Prostate gland (tissue), 2 donors: ENCODE measurements around the gene CYP26A1. TPM values are rescaled to one million over a fixed set of nuclear protein-coding genes. Genes with fewer than 3 reads are reported as not detected.
A peak's percentile ranks its signal among the peaks of the same experiment; 100 is the strongest.

ENCODE experiments used
- DNase-seq: peaks from one replicate; pipeline ENCODE4 v3.0.0-alpha.2; 2019; ENCODE audit warnings: low spot score
- H3K27ac ChIP-seq, 2 donors: fragments of 200-600 bp; sonication (generic); 2 replicates each; pipeline ENCODE4 v1.5.1; 2017 to 2019
- H3K27me3 ChIP-seq: fragments of 200-600 bp; sonication (generic); replicated peaks from 2 replicates; pipeline ENCODE4 v1.5.1; 2019; ENCODE audit not compliant: insufficient read depth
- H3K36me3 ChIP-seq, 2 donors: fragments of 200-600 bp; sonication (generic); 1 replicate in 1 of 2; 2 replicates in 1 of 2; pipeline versions ENCODE4 v1.5.1 to v1.8.1; 2017 to 2019
- H3K4me1 ChIP-seq: fragments of 200-600 bp; sonication (generic); replicated peaks from 2 replicates; pipeline ENCODE4 v1.5.1; 2019
- H3K4me3 ChIP-seq, 2 donors: fragments of 200-600 bp; sonication (generic); 2 replicates each; pipeline ENCODE4 v1.5.1; 2017 to 2019
- H3K9me3 ChIP-seq: fragments of 200-600 bp; sonication (generic); 2 replicates; pipeline ENCODE4 v1.5.1; 2017
- POLR2A ChIP-seq: fragments of 450-650 bp; IDR thresholded peaks from one replicate; pipeline ENCODE4 v1.6.1; 2016; ENCODE audit warnings: antibody characterized with exemption, mild to moderate bottlenecking
- POLR2AphosphoS5 ChIP-seq: sonication (generic); formaldehyde crosslinking; IDR thresholded peaks from one replicate; pipeline ENCODE4 v1.6.1; 2017; ENCODE audit warnings: antibody characterized with exemption
- WGBS: methylation state at CpG from one replicate; pipeline ENCODE4 v1.1.5; 2018; 5-methylcytosine and 5-hydroxymethylcytosine counted together
- intact Hi-C: fragments of 100-400 bp; cut with DNase I; formaldehyde crosslinking; loops from one replicate; pipeline ENCODE4 v1.14.2; 2022
- total RNA-seq, 2 donors: library from RNA; depleted of rRNA; stranded (reverse); fragments of >200 nt; gene quantifications; one replicate each; pipeline ENCODE4 v1.1.0, GENCODE V29; 2016
- TF ChIP-seq, protein P1 (sequence below), 4 experiments: fragments of 200-600 bp in 2 of 4; fragments of 450-650 bp in 2 of 4; sonication (generic) in 2 of 4; IDR thresholded peaks; 1 replicate in 3 of 4; 2 replicates in 1 of 4; pipeline ENCODE4 v1.5.1; 2016 to 2019; ENCODE audit warnings: antibody characterized with exemption in 4 of 4, mild to moderate bottlenecking in 2 of 4, moderate library complexity in 2 of 4

CYP26A1 gene
- total RNA-seq, 2 donors from 2014 or later = not detected

DNA sequence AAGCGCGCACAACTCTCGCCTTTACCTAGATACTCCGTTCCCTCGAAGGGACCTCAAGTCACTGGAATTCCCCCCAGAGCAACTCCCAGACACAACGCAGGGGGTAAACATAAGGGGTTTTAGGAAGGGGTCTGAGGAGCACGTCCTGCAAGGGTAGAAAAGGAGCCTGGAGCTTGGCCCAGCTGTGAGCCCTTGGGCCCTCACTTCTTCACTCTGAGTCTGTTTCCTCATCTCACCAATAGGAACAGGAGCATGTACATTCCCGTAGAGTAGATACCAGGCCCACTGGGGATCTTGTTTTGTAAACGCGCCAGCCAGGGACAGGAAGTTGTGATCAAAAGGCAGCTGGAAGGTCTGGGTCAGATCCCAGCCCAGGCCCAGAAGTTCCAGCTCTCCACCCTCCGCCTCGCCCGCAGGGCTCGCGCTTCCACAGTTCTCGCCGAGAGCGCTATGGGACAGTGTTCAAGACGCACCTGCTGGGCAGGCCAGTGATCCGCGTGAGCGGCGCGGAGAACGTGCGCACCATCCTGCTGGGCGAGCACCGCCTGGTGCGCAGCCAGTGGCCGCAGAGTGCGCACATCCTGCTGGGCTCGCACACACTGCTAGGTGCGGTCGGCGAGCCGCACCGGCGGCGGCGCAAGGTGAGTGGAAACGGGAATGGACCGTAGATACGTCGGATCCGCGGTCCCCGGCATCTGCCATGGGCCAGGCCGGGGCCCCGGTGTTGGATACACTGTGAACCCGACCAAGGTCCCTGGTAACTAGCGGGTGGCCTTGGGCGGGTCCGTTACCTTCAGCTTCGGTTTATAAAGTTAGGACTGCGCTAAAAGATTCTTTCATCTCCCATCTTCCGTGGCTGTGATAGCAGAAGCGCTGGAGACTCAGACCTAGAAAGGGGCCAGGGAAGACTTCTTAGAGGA lies 11.8 kb upstream of the CYP26A1 start:
- intact Hi-C loops = no loop called here
- peak overlapping the region in 1 of 2 donors; percentile 13 for H3K4me3 ChIP-seq
- peaks cover 21% of the 10 kb centered on the region for H3K27me3 ChIP-seq

GRCh38 chr10:93062514-93063143 lies 11.1 kb upstream of the CYP26A1 start:
- Histone ChIP-seq H3K4me3 (peak overlapping the region in 1 of 2 donors; percentile 13), H3K27me3 (peaks cover 26% of the 10 kb centered on the region), H3K27ac (no peak overlapping the region), H3K9me3 (no peaks in the 10 kb centered on the region), H3K36me3 (no peaks in the 10 kb centered on the region), H3K4me1 (no peaks in the 10 kb centered on the region)
- WGBS = 3% methylated on average over 52 of the region's 68 CpGs
- no peak for DNase-seq
- intact Hi-C loops = no loop called here
- TF ChIP-seq, protein P1, sequence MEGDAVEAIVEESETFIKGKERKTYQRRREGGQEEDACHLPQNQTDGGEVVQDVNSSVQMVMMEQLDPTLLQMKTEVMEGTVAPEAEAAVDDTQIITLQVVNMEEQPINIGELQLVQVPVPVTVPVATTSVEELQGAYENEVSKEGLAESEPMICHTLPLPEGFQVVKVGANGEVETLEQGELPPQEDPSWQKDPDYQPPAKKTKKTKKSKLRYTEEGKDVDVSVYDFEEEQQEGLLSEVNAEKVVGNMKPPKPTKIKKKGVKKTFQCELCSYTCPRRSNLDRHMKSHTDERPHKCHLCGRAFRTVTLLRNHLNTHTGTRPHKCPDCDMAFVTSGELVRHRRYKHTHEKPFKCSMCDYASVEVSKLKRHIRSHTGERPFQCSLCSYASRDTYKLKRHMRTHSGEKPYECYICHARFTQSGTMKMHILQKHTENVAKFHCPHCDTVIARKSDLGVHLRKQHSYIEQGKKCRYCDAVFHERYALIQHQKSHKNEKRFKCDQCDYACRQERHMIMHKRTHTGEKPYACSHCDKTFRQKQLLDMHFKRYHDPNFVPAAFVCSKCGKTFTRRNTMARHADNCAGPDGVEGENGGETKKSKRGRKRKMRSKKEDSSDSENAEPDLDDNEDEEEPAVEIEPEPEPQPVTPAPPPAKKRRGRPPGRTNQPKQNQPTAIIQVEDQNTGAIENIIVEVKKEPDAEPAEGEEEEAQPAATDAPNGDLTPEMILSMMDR (IDR thresholded peaks at IDR 0.05) = peak in 3 of 4 experiments; percentile 23 to 44 (median 29)
- no peak for TF ChIP-seq POLR2AphosphoS5

More for the DNA sequence above, 11.8 kb upstream of the CYP26A1 start:
- Histone ChIP-seq H3K27ac (no peak overlapping the region), H3K4me1 (no peaks in the 10 kb centered on the region), H3K9me3 (no peaks in the 10 kb centered on the region), H3K36me3 (no peaks in the 10 kb centered on the region)
- 11% methylated on average over 49 of the region's 57 CpGs for WGBS
- no peak for TF ChIP-seq POLR2AphosphoS5
- no peak for TF ChIP-seq POLR2A
- TF ChIP-seq, protein P1 (IDR thresholded peaks at IDR 0.05) = no peak
- no peak for DNase-seq

DNA sequence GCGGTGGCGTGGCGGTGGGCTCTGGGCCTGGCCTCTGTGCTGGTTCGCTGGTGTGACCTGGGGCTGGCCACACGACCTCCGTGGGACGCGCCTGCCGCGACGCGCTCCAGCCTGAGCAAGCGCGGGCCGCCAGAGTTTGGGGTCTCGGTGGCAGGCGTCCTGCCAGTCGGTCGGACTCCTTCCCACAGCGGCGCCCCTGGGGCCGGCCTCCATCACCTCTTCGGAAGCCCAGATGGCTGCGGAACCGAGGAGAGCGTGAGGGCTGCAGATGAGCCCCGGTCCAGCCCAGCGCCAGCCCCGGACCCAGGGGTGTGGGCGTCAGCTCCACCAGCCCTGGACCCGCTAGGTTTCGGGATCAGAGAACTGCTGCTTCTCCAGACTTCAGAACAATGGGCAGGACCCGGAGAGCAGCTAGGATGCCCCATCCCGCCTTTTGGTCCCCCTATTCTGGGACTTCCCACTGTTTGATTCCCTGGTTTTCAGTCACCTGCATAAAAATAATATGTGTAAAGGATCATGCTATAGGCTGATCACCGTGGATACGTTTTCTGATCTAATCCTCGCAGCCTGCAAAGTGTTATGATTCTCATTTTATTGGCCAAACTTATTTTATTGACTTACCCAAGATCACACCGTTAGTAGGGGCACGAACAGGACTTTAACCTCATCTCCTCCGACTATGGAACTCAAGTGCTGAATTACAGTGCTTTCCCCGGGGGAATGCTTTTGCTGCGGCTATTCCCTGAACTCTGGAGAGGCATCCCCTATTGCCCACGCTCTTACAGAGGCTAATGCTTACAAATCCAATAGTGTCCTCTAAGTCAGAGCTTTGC lies 10.3 kb upstream of the CYP26A1 start:
- H3K4me1 ChIP-seq = no peaks in the 10 kb centered on the region
- H3K9me3 ChIP-seq = no peaks in the 10 kb centered on the region
- H3K27ac ChIP-seq = no peak overlapping the region
- H3K27me3 ChIP-seq = peaks cover 26% of the 10 kb centered on the region
- 29% methylated on average over 31 of the region's 43 CpGs for WGBS
- DNase-seq = no peak
- no peaks in the 10 kb centered on the region for H3K36me3 ChIP-seq
- TF ChIP-seq, protein P1 (IDR thresholded peaks at IDR 0.05) = no peak
- TF ChIP-seq POLR2A (no peak), POLR2AphosphoS5 (no peak)
- intact Hi-C loops = no loop called here
- peak overlapping the region in 1 of 2 donors; percentile 13 for H3K4me3 ChIP-seq

DNA sequence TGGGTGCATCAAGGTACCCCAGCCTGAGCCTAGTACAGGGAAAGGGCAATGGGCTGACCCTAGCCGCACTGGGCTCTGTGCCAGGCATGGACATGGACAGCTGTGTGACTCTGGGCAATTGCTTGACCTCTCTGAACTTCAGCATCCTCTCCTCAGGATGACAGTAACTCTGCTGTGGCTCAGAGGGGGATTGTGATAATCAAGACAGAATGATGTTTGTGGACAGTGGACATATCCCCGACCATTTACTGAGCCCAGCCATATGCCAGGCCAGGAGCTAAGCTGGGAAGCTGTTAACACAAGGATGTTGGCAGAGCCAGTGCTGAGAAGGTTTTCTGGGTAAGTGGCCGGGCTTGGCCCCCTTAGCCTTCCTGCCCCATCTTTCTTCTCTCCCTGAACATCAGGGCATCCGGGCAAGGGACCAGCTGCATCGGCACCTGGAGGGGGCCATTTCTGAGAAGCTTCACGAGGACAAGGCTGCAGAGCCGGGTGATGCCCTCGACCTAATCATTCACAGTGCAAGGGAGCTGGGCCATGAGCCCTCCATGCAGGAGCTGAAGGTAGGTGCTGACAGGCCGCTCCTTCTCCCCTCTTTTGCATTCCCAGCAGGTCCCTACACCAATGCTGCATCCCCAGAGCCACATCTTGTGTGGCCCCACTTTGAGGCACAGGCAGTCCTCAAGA lies 9.6 kb upstream of the CYP26A1 start:
- TF ChIP-seq, protein P1 (IDR thresholded peaks at IDR 0.05) = no peak
- no peak for TF ChIP-seq POLR2A
- TF ChIP-seq POLR2AphosphoS5 = no peak
- intact Hi-C loops = no loop called here
- peaks cover 32% of the 10 kb centered on the region for H3K27me3 ChIP-seq
- H3K36me3 ChIP-seq = no peaks in the 10 kb centered on the region
- H3K9me3 ChIP-seq = no peaks in the 10 kb centered on the region
- H3K4me1 ChIP-seq = no peaks in the 10 kb centered on the region
- no peak for DNase-seq
- no peak overlapping the region for H3K4me3 ChIP-seq
- WGBS = 94% methylated on average over 9 of the region's 9 CpGs
- no peak overlapping the region for H3K27ac ChIP-seq
